ENCODE results near the gene SLC25A14. TPM values are rescaled to one million over a fixed set of nuclear protein-coding genes. Genes with fewer than 3 reads are reported as not detected.
"Not testable (repeated sequence)": the region's sequence is repeated elsewhere in the genome, so short reads cannot be mapped to it uniquely, and the experiment has no call there.

SLC25A14 gene
- total and polyA plus RNA-seq, 2 of the 8 experiments (the other 6 are each of a cell fraction or from before 2014, with no cell fraction given): 9.3 to 14.2 TPM

GRCh38 chrX:130352050-130352449 is 12.3 kb downstream of the SLC25A14 start:
- H2BK20ac ChIP-seq (ENCODE audit: low read length); H3K9ac ChIP-seq (replicated peaks in 1 of 4; ENCODE audit: extremely low read depth in 1 of 4, low read depth in 3 of 4, low read length in 3 of 4); POLR2A ChIA-PET (ENCODE audit: partially characterized antibody); H2BK12ac ChIP-seq (ENCODE audit: low read depth, low read length); H4K91ac ChIP-seq (replicated peaks; ENCODE audit: insufficient read length, low read length); H3K23me2 ChIP-seq (ENCODE audit: low read depth, low read length); H3K4ac ChIP-seq (replicated peaks; ENCODE audit: insufficient read length, low read depth, low read length); H3K23ac ChIP-seq (ENCODE audit: insufficient read length); H3K56ac ChIP-seq (replicated peaks; ENCODE audit: insufficient read length, low read depth, low read length); H2AFZ ChIP-seq (ENCODE audit: low read length); H3K4me3 ChIP-seq (ENCODE audit: extremely low read depth in 1 of 4, insufficient read depth in 2 of 4, low read depth in 3 of 4, low read length in 4 of 4); H3K27ac ChIP-seq (ENCODE audit: low read depth, low read length); FAIRE-seq; H3K14ac ChIP-seq (ENCODE audit: insufficient read length); H2BK120ac ChIP-seq (replicated peaks; ENCODE audit: low read depth, low read length); H2AK5ac ChIP-seq (ENCODE audit: low read depth, low read length); H4K20me1 ChIP-seq (replicated peaks in 1 of 2; ENCODE audit: control insufficient read depth in 1 of 2, insufficient read depth in 2 of 2, low read length in 2 of 2); H3K79me2 ChIP-seq (ENCODE audit: control insufficient read depth in 1 of 2, insufficient read depth in 2 of 2, low read length in 2 of 2); H3K79me1 ChIP-seq (ENCODE audit: low read depth, low read length); H3K36me3 ChIP-seq (ENCODE audit: control insufficient read depth in 2 of 4, insufficient read depth in 4 of 4, low read length in 3 of 4); DNase-seq (ENCODE audit: low read depth in 1 of 2, low spot score in 2 of 2); H4K5ac ChIP-seq (ENCODE audit: insufficient read length, low read depth, low read length); H2BK15ac ChIP-seq (ENCODE audit: low read length); H2BK5ac ChIP-seq (ENCODE audit: low read depth, low read length); H3K18ac ChIP-seq (ENCODE audit: extremely low read depth, low read length); CTCF ChIA-PET (ENCODE audit: partially characterized antibody); H3K9me3 ChIP-seq (ENCODE audit: insufficient read depth in 2 of 2, low read depth in 1 of 2, low read length in 1 of 2); H3K27me3 ChIP-seq (replicated peaks in 1 of 4; ENCODE audit: control insufficient read depth in 3 of 4, extremely low read depth in 1 of 4, insufficient read depth in 3 of 4, low read length in 3 of 4); H3K4me2 ChIP-seq (ENCODE audit: insufficient read depth in 1 of 2, low read depth in 2 of 2, low read length in 2 of 2); H3K4me1 ChIP-seq (replicated peaks in 1 of 4; ENCODE audit: control insufficient read depth in 3 of 4, insufficient read depth in 4 of 4, low read length in 3 of 4); H4K8ac ChIP-seq (ENCODE audit: extremely low read depth, insufficient read depth, low read length): not testable (repeated sequence)
- WGBS, 2 experiments (ENCODE audit: extremely low coverage in 1 of 2, insufficient coverage in 1 of 2, insufficient read length in 1 of 2, insufficient replicate concordance in 2 of 2, low coverage in 1 of 2, low lambda C conversion rate in 2 of 2, missing lambda C conversion rate in 1 of 2): 100% methylated on average over 1 of the region's 1 CpG; no CpG with 5 or more reads in 1 of the 2 experiments
